CD4-positive, alpha-beta T cell treated with Interleukin-12 subunit alpha and Interleukin-12 subunit beta, for 1 hour (primary cell): ENCODE results near the gene RAPGEF5.

Experiments used
- DNase-seq: peaks from one replicate; pipeline ENCODE4 v3.0.0-alpha.2; 2020

Gene RAPGEF5

GRCh38 chr7:22302951-22303423, 54.0 kb downstream of the RAPGEF5 start:
- DNase-seq: no peak

- no peak for DNase-seq
Measured at GRCh38 chr7:22302193-22302592, 54.8 kb downstream of the RAPGEF5 start.

GRCh38 chr7:22301790-22302189, 55.2 kb downstream of the RAPGEF5 start:
- no peak for DNase-seq

GRCh38 chr7:22300839-22301238, 56.1 kb downstream of the RAPGEF5 start:
- DNase-seq: no peak

- no peak for DNase-seq
Measured at GRCh38 chr7:22296916-22297315, 60.0 kb downstream of the RAPGEF5 start.

- DNase-seq: no peak
Measured at GRCh38 chr7:22296265-22296566, 60.7 kb downstream of the RAPGEF5 start.

GRCh38 chr7:22295402-22296264, 61.3 kb downstream of the RAPGEF5 start:
- no peak for DNase-seq

GRCh38 chr7:22292531-22292930, 64.4 kb downstream of the RAPGEF5 start:
- no peak for DNase-seq

GRCh38 chr7:22291977-22292376, 65.0 kb downstream of the RAPGEF5 start:
- DNase-seq: no peak

GRCh38 chr7:22288202-22288601, 68.8 kb downstream of the RAPGEF5 start:
- no peak for DNase-seq

- no peak for DNase-seq
Measured at GRCh38 chr7:22287412-22287811, 69.5 kb downstream of the RAPGEF5 start.

- DNase-seq: no peak
Measured at GRCh38 chr7:22286436-22286835, 70.5 kb downstream of the RAPGEF5 start.

GRCh38 chr7:22281481-22281880, 75.5 kb downstream of the RAPGEF5 start:
- no peak for DNase-seq

GRCh38 chr7:22280031-22280430, 76.9 kb downstream of the RAPGEF5 start:
- no peak for DNase-seq

GRCh38 chr7:22278660-22279059, 78.3 kb downstream of the RAPGEF5 start:
- no peak for DNase-seq

GRCh38 chr7:22277375-22277774, 79.6 kb downstream of the RAPGEF5 start:
- no peak for DNase-seq

GRCh38 chr7:22275661-22276060, 81.3 kb downstream of the RAPGEF5 start:
- no peak for DNase-seq

- DNase-seq: no peak
Measured at GRCh38 chr7:22271311-22271710, 85.6 kb downstream of the RAPGEF5 start.

- DNase-seq: no peak
Measured at GRCh38 chr7:22270371-22270770, 86.6 kb downstream of the RAPGEF5 start.

- no peak for DNase-seq
Measured at GRCh38 chr7:22269963-22270362, 87.0 kb downstream of the RAPGEF5 start.

GRCh38 chr7:22268884-22269421, 88.0 kb downstream of the RAPGEF5 start:
- DNase-seq: no peak

GRCh38 chr7:22267930-22268615, 88.9 kb downstream of the RAPGEF5 start:
- DNase-seq: no peak

GRCh38 chr7:22262538-22262937, 94.4 kb downstream of the RAPGEF5 start:
- no peak for DNase-seq

- no peak for DNase-seq
Measured at GRCh38 chr7:22256541-22257096, 100.3 kb downstream of the RAPGEF5 start.
